NCI-H128 (cell line): ENCODE measurements around the gene SH3BP4.
"Not testable (repeated sequence)": the region's sequence is repeated elsewhere in the genome, so short reads cannot be mapped to it uniquely, and the experiment has no call there.

ENCODE experiments used
- DNase-seq: peaks from one replicate; lab custom pipeline; 2025; ENCODE audit not compliant: unreplicated experiment; lab: John Stamatoyannopoulos, UW

Gene SH3BP4

GRCh38 chr2:235054475-235054874, 102.7 kb downstream of the SH3BP4 start:
- no peak for DNase-seq

GRCh38 chr2:235054919-235055318, 103.1 kb downstream of the SH3BP4 start:
- no peak for DNase-seq

GRCh38 chr2:235055891-235056516, 104.2 kb downstream of the SH3BP4 start:
- DNase-seq = no peak

- DNase-seq = no peak
Observed at GRCh38 chr2:235056768-235057167, 105.0 kb downstream of the SH3BP4 start.

GRCh38 chr2:235057616-235058015, 105.8 kb downstream of the SH3BP4 start:
- DNase-seq = not testable (repeated sequence)

GRCh38 chr2:235059161-235059560, 107.3 kb downstream of the SH3BP4 start:
- DNase-seq = no peak

GRCh38 chr2:235061656-235062055, 109.8 kb downstream of the SH3BP4 start:
- no peak for DNase-seq

GRCh38 chr2:235063471-235063961, 111.7 kb downstream of the SH3BP4 start:
- DNase-seq = no peak

GRCh38 chr2:235064976-235065375, 113.2 kb downstream of the SH3BP4 start:
- DNase-seq = no peak

- DNase-seq = no peak
Observed at GRCh38 chr2:235066490-235066889, 114.7 kb downstream of the SH3BP4 start.

- no peak for DNase-seq
Observed at GRCh38 chr2:235066895-235067294, 115.1 kb downstream of the SH3BP4 start.

GRCh38 chr2:235068701-235069100, 116.9 kb downstream of the SH3BP4 start:
- DNase-seq = no peak

- no peak for DNase-seq
Observed at GRCh38 chr2:235070063-235070706, 118.4 kb downstream of the SH3BP4 start.

GRCh38 chr2:235073868-235074413, 122.1 kb downstream of the SH3BP4 start:
- DNase-seq = no peak

- DNase-seq = no peak
Observed at GRCh38 chr2:235077046-235077445, 125.2 kb downstream of the SH3BP4 start.

- no peak for DNase-seq
Observed at GRCh38 chr2:235078182-235078581, 126.4 kb downstream of the SH3BP4 start.

GRCh38 chr2:235078914-235079472, 127.2 kb downstream of the SH3BP4 start:
- DNase-seq = no peak

- DNase-seq = no peak
Observed at GRCh38 chr2:235080101-235080500, 128.3 kb downstream of the SH3BP4 start.

- no peak for DNase-seq
Observed at GRCh38 chr2:235082578-235083338, 130.9 kb downstream of the SH3BP4 start.

GRCh38 chr2:235083822-235084221, 132.0 kb downstream of the SH3BP4 start:
- DNase-seq = no peak

GRCh38 chr2:235084424-235084823, 132.6 kb downstream of the SH3BP4 start:
- no peak for DNase-seq
